Body of pancreas (tissue), 4 donors: ENCODE results near the gene KDM4B. TPM values are rescaled to one million over a fixed set of nuclear protein-coding genes. Genes with fewer than 3 reads are reported as not detected.

Source experiments
- ATAC-seq: fragments of 150-250 bp; one replicate; pipeline ENCODE4 v1.9.1; 2016
- DNase-seq, 4 donors: peaks; one replicate each; pipeline ENCODE4 v3.0.0-alpha.2; 2019
- H3K27ac ChIP-seq, 4 donors: fragments of 200-600 bp; sonication (generic); 1 replicate in 3 of 4; 2 replicates in 1 of 4; pipeline versions ENCODE4 v1.5.1 to v1.6.1; 2016 to 2019; ENCODE audit warnings: mild to moderate bottlenecking in 1 of 4, mixed read lengths in 1 of 4, moderate library complexity in 1 of 4
- H3K27me3 ChIP-seq, 2 donors: fragments of 200-600 bp; sonication (generic); one replicate each; pipeline ENCODE4 v1.6.0; 2016; ENCODE audit warnings: mild to moderate bottlenecking in 1 of 2
- H3K36me3 ChIP-seq, 2 donors: fragments of 200-600 bp; sonication (generic); replicated peaks in 1 of 2; 2 replicates each; pipeline ENCODE4 v1.5.1; 2016; ENCODE audit warnings: low read depth in 2 of 2; ENCODE audit not compliant: insufficient read depth in 1 of 2
- H3K4me1 ChIP-seq: fragments of 200-600 bp; sonication (generic); one replicate; pipeline ENCODE4 v1.6.0; 2016
- H3K4me3 ChIP-seq, 2 donors: fragments of 200-600 bp; sonication (generic); 1 replicate in 1 of 2; 2 replicates in 1 of 2; pipeline ENCODE4 v1.5.1; 2016 to 2019
- H3K9me3 ChIP-seq, 3 donors: fragments of 200-600 bp; sonication (generic); 1 replicate in 2 of 3; 2 replicates in 1 of 3; pipeline ENCODE4 v1.5.1; 2016
- POLR2A ChIP-seq, 3 donors: fragments of 450-650 bp; IDR thresholded peaks; one replicate each; pipeline ENCODE4 v1.6.1; 2016; ENCODE audit warnings: antibody characterized with exemption in 3 of 3, mild to moderate bottlenecking in 2 of 3
- WGBS, 2 donors: methylation state at CpG; one replicate each; pipeline ENCODE4 v1.1.5; 2017; 5-methylcytosine and 5-hydroxymethylcytosine counted together
- intact Hi-C: fragments of 100-400 bp; cut with DNase I; formaldehyde crosslinking; loops from one replicate; pipeline ENCODE4 v1.15.1; 2023
- total RNA-seq, 2 donors: library from RNA; depleted of rRNA; stranded (reverse); fragments of >200 nt; gene quantifications; one replicate each; pipeline ENCODE4 v1.1.0, GENCODE V29; 2016
- TF ChIP-seq, protein P1 (sequence below), 7 experiments: fragments of 450-650 bp in 4 of 7; fragments of 200-600 bp in 3 of 7; sonication (generic) in 3 of 7; IDR thresholded peaks; one replicate each; pipeline ENCODE4 v1.5.1; 2016 to 2019; ENCODE audit warnings: antibody characterized with exemption in 7 of 7

The KDM4B gene
- total RNA-seq, 2 donors from 2014 or later, result 18.9 to 35.3 TPM

GRCh38 chr19:5179256-5179655 is 210.3 kb downstream of the KDM4B start:
- intact Hi-C loops, result no loop called here
- ATAC-seq (no peak), DNase-seq (no peak)
- Histone ChIP-seq H3K9me3 (no peaks in the 10 kb centered on the region), H3K27me3 (no peaks in the 10 kb centered on the region), H3K27ac (no peak overlapping the region), H3K36me3 (no peaks in the 10 kb centered on the region), H3K4me1 (no peaks in the 10 kb centered on the region), H3K4me3 (no peak overlapping the region)
- 89% methylated on average over 13 to 16 of the region's 16 CpGs for WGBS, 2 donors
- TF ChIP-seq, protein P1, sequence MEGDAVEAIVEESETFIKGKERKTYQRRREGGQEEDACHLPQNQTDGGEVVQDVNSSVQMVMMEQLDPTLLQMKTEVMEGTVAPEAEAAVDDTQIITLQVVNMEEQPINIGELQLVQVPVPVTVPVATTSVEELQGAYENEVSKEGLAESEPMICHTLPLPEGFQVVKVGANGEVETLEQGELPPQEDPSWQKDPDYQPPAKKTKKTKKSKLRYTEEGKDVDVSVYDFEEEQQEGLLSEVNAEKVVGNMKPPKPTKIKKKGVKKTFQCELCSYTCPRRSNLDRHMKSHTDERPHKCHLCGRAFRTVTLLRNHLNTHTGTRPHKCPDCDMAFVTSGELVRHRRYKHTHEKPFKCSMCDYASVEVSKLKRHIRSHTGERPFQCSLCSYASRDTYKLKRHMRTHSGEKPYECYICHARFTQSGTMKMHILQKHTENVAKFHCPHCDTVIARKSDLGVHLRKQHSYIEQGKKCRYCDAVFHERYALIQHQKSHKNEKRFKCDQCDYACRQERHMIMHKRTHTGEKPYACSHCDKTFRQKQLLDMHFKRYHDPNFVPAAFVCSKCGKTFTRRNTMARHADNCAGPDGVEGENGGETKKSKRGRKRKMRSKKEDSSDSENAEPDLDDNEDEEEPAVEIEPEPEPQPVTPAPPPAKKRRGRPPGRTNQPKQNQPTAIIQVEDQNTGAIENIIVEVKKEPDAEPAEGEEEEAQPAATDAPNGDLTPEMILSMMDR (IDR thresholded peaks at IDR 0.05), result no peak
- TF ChIP-seq POLR2A (IDR thresholded peaks at IDR 0.05), result no peak

- Histone ChIP-seq H3K27me3 (no peaks in the 10 kb centered on the region), H3K9me3 (no peaks in the 10 kb centered on the region), H3K36me3 (no peaks in the 10 kb centered on the region), H3K27ac (no peak overlapping the region), H3K4me1 (no peaks in the 10 kb centered on the region), H3K4me3 (no peak overlapping the region)
- no peak for ATAC-seq
- whole genome bisulfite sequencing, 2 donors, result 96% methylated on average over 2 of the region's 2 CpGs
- no peak for DNase-seq
- intact Hi-C loops, result no loop called here
- TF ChIP-seq POLR2A (IDR thresholded peaks at IDR 0.05), result no peak
- TF ChIP-seq, protein P1 (IDR thresholded peaks at IDR 0.05), result no peak
Observed at GRCh38 chr19:5181329-5181728, 212.4 kb downstream of the KDM4B start.

DNA sequence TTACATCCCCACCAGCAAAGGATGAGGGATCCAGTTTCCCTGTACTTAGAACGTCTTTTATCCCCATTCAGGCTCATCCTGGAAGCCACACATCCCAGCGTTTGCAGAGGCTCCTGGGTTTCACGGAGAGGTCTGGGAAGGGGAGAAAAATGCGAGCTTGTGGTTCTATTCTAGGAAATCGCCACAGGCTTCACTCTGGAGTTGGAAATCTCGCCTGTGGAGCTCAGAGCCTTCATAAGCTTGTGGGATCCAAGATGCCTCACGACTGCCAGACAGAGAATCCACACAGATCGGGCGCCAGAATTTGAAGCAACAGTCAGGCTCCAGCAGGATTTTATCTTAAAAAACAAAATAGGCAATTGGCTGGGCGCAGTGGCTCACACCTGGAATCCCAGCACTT is 213.8 kb downstream of the KDM4B start:
- intact Hi-C loops, result no loop called here
- DNase-seq (no peak), ATAC-seq (no peak)
- Histone ChIP-seq H3K27me3 (no peaks in the 10 kb centered on the region), H3K36me3 (no peaks in the 10 kb centered on the region), H3K27ac (no peak overlapping the region), H3K4me3 (no peak overlapping the region), H3K9me3 (no peaks in the 10 kb centered on the region), H3K4me1 (no peaks in the 10 kb centered on the region)
- TF ChIP-seq, protein P1 (IDR thresholded peaks at IDR 0.05), result no peak
- TF ChIP-seq POLR2A (IDR thresholded peaks at IDR 0.05), result no peak
- WGBS, 2 donors, result 73 to 76% methylated on average over 9 to 10 of the region's 10 CpGs

GRCh38 chr19:5183616-5184015 is 214.7 kb downstream of the KDM4B start:
- intact Hi-C loops, result no loop called here
- TF ChIP-seq, protein P1 (IDR thresholded peaks at IDR 0.05), result no peak
- H3K27ac ChIP-seq, result no peak overlapping the region
- ATAC-seq (no peak), DNase-seq (no peak)
- WGBS, 2 donors, result 94 to 97% methylated on average over 3 of the region's 3 CpGs
- H3K27me3 ChIP-seq, result no peaks in the 10 kb centered on the region
- H3K4me1 ChIP-seq, result no peaks in the 10 kb centered on the region
- no peaks in the 10 kb centered on the region for H3K36me3 ChIP-seq
- H3K4me3 ChIP-seq, result no peak overlapping the region
- H3K9me3 ChIP-seq, result no peaks in the 10 kb centered on the region

GRCh38 chr19:5184930-5185329 is 216.0 kb downstream of the KDM4B start:
- no peaks in the 10 kb centered on the region for H3K4me1 ChIP-seq
- no peaks in the 10 kb centered on the region for H3K36me3 ChIP-seq
- DNase-seq (no peak), ATAC-seq (no peak)
- WGBS, 2 donors, result 90 to 98% methylated on average over 4 of the region's 4 CpGs
- intact Hi-C loops, result no loop called here
- no peak overlapping the region for H3K27ac ChIP-seq
- TF ChIP-seq, protein P1 (IDR thresholded peaks at IDR 0.05), result no peak
- TF ChIP-seq POLR2A (IDR thresholded peaks at IDR 0.05), result no peak
- H3K4me3 ChIP-seq, result no peak overlapping the region
- no peaks in the 10 kb centered on the region for H3K9me3 ChIP-seq
- H3K27me3 ChIP-seq, result no peaks in the 10 kb centered on the region
